C4-2B (cell line): Measurements from ENCODE around the gene ALS2CL.

ENCODE experiments used
- ZFX ChIP-seq: fragments of 450-650 bp; IDR thresholded peaks from 2 replicates; pipeline ENCODE4 v1.6.1; 2017
- TF ChIP-seq, protein P1 (sequence below): fragments of 450-650 bp; conservative IDR thresholded peaks from 2 replicates; pipeline ENCODE4 v1.5.1; 2017; ENCODE audit warnings: mild to moderate bottlenecking

GRCh38 chr3:46640927-46641326 lies 52.6 kb downstream of the ALS2CL start:
- TF ChIP-seq, protein P1, sequence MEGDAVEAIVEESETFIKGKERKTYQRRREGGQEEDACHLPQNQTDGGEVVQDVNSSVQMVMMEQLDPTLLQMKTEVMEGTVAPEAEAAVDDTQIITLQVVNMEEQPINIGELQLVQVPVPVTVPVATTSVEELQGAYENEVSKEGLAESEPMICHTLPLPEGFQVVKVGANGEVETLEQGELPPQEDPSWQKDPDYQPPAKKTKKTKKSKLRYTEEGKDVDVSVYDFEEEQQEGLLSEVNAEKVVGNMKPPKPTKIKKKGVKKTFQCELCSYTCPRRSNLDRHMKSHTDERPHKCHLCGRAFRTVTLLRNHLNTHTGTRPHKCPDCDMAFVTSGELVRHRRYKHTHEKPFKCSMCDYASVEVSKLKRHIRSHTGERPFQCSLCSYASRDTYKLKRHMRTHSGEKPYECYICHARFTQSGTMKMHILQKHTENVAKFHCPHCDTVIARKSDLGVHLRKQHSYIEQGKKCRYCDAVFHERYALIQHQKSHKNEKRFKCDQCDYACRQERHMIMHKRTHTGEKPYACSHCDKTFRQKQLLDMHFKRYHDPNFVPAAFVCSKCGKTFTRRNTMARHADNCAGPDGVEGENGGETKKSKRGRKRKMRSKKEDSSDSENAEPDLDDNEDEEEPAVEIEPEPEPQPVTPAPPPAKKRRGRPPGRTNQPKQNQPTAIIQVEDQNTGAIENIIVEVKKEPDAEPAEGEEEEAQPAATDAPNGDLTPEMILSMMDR: no peak
- TF ChIP-seq ZFX: no peak
